OCI-LY1 (cell line): ENCODE data around the gene PANX3.

Source experiments
- H2AFZ ChIP-seq: fragments of 200-600 bp; sonication (generic), shearing (Covaris generic); 2 replicates; pipeline ENCODE4 v1.6.0; 2014; ENCODE audit warnings: antibody characterized with exemption, mild to moderate bottlenecking, low read length
- H3F3A ChIP-seq: fragments of 200-600 bp; sonication (generic), shearing (Covaris generic); 2 replicates; pipeline ENCODE4 v1.6.0; 2014; ENCODE audit warnings: mild to moderate bottlenecking, antibody characterized with exemption, low read length, moderate library complexity; ENCODE audit not compliant: insufficient read depth
- H3K27ac ChIP-seq: fragments of 200-600 bp; sonication (generic); 2 replicates; pipeline ENCODE4 v1.5.1; 2014; ENCODE audit warnings: low read length, mixed run types, mild to moderate bottlenecking, low read depth; ENCODE audit not compliant: poor library complexity, severe bottlenecking
- H3K27me3 ChIP-seq: fragments of 200-600 bp; sonication (generic); 2 replicates; pipeline ENCODE4 v1.6.0; 2014; ENCODE audit warnings: antibody characterized with exemption, mild to moderate bottlenecking, low read length, moderate library complexity; ENCODE audit not compliant: insufficient read depth
- H3K36me3 ChIP-seq: fragments of 200-600 bp; sonication (generic); 2 replicates; pipeline ENCODE4 v1.6.1; 2014; ENCODE audit warnings: mild to moderate bottlenecking, antibody characterized with exemption, low read length, moderate library complexity, mixed read lengths; ENCODE audit not compliant: insufficient read depth
- H3K4me1 ChIP-seq: fragments of 200-600 bp; sonication (generic); 2 replicates; pipeline ENCODE4 v1.5.1; 2014; ENCODE audit warnings: mild to moderate bottlenecking, low read length, moderate library complexity; ENCODE audit not compliant: insufficient read depth, severe bottlenecking
- H3K4me2 ChIP-seq: fragments of 200-600 bp; sonication (generic), shearing (Covaris generic); 2 replicates; pipeline ENCODE4 v1.6.1; 2014; ENCODE audit warnings: low read length
- H3K4me3 ChIP-seq: fragments of 200-600 bp; sonication (generic); 2 replicates; pipeline ENCODE4 v1.5.1; 2014; ENCODE audit warnings: low read length, low read depth, mild to moderate bottlenecking, mixed read lengths; ENCODE audit not compliant: poor library complexity, severe bottlenecking
- H3K79me2 ChIP-seq: fragments of 200-600 bp; shearing (Covaris generic); 2 replicates; pipeline ENCODE4 v1.6.1; 2016; ENCODE audit warnings: mixed run types, low read length, mixed read lengths; ENCODE audit not compliant: insufficient read depth
- H3K9ac ChIP-seq: fragments of 200-600 bp; sonication (generic), shearing (Covaris generic); 2 replicates; pipeline ENCODE4 v1.6.1; 2014; ENCODE audit warnings: mild to moderate bottlenecking, low read length, mixed read lengths
- H3K9me2 ChIP-seq: fragments of 200-600 bp; sonication (generic), shearing (Covaris generic); 2 replicates; pipeline ENCODE4 v1.6.1; 2014; ENCODE audit warnings: low read depth, mild to moderate bottlenecking, low read length, mixed read lengths
- H3K9me3 ChIP-seq: fragments of 200-600 bp; shearing (Covaris generic); 2 replicates; pipeline ENCODE4 v1.6.1; 2014; ENCODE audit warnings: low read length, mixed read lengths
- H4K20me1 ChIP-seq: fragments of 200-600 bp; sonication (generic), shearing (Covaris generic); 2 replicates; pipeline ENCODE4 v1.6.0; 2016; ENCODE audit warnings: mild to moderate bottlenecking, low read length; ENCODE audit not compliant: insufficient read depth
- EZH2 ChIP-seq: fragments of 200-600 bp; sonication (generic), shearing (Covaris generic); IDR thresholded peaks from 2 replicates; pipeline ENCODE4 v1.8.0; 2017; ENCODE audit warnings: borderline replicate concordance, mixed run types, mild to moderate bottlenecking, antibody characterized with exemption, low read length, moderate library complexity, mixed read lengths
- TF ChIP-seq, protein P1 (sequence below): fragments of 200-600 bp; sonication (generic), shearing (Covaris generic); IDR thresholded peaks from 2 replicates; pipeline ENCODE4 v1.5.1; 2017; ENCODE audit warnings: mild to moderate bottlenecking, antibody characterized with exemption, low read length, moderate library complexity, mixed read lengths

The PANX3 gene

DNA sequence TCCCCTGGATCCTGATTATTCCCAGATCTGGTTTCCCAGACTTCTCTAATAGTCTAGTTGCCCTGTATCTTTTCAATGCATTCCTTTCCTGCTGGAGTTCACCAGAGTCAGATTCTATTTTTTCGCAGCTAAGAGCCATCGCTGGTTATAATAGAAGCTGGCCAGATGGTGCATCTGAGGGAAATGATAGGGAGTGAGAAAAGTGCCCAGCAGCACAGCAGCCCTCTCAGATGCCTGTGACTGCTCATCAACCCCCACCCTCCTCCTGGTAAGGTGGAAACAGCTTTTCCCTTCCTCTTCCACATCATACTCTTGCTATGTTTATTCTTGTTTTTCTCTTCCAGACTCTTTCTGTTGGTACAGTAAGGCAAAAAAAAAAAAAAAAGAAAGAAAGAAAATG, 28.7 kb upstream of the PANX3 start:
- Histone ChIP-seq H2AFZ (no peak overlapping the region), H3K4me2 (no peak overlapping the region), H3K79me2 (no peaks in the 10 kb centered on the region), H3F3A (no peaks in the 10 kb centered on the region), H3K9ac (no peak overlapping the region), H3K9me3 (no peaks in the 10 kb centered on the region), H3K27me3 (no peaks in the 10 kb centered on the region), H3K9me2 (no peaks in the 10 kb centered on the region), H4K20me1 (no peaks in the 10 kb centered on the region), H3K27ac (no peak overlapping the region), H3K36me3 (no peaks in the 10 kb centered on the region), H3K4me1 (no peaks in the 10 kb centered on the region), H3K4me3 (no peak overlapping the region)
- no peak for TF ChIP-seq EZH2
- TF ChIP-seq, protein P1, sequence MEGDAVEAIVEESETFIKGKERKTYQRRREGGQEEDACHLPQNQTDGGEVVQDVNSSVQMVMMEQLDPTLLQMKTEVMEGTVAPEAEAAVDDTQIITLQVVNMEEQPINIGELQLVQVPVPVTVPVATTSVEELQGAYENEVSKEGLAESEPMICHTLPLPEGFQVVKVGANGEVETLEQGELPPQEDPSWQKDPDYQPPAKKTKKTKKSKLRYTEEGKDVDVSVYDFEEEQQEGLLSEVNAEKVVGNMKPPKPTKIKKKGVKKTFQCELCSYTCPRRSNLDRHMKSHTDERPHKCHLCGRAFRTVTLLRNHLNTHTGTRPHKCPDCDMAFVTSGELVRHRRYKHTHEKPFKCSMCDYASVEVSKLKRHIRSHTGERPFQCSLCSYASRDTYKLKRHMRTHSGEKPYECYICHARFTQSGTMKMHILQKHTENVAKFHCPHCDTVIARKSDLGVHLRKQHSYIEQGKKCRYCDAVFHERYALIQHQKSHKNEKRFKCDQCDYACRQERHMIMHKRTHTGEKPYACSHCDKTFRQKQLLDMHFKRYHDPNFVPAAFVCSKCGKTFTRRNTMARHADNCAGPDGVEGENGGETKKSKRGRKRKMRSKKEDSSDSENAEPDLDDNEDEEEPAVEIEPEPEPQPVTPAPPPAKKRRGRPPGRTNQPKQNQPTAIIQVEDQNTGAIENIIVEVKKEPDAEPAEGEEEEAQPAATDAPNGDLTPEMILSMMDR = no peak

DNA sequence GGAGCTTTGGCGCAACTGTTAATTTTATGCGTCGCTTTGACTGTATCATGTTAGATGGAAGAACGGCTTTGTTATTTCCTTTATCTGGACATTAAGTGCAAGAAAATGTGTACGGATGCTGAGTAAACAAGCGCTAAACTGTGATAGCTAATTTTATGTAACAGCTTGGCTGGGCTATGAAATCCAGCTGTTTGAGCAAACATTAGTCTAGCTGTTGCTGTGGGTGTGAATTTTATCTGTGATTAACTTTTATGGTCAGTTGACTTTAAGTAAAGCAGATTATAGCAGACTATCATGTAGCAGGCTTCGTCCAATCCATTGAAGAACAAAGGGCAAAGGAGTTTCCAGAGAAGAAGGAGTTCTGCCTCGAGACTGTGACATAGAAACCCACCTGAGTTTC, 27.4 kb upstream of the PANX3 start:
- no peak overlapping the region for H2AFZ ChIP-seq
- no peak overlapping the region for H3K4me3 ChIP-seq
- H3K9me2 ChIP-seq = no peaks in the 10 kb centered on the region
- H3K9ac ChIP-seq = no peak overlapping the region
- H3K4me2 ChIP-seq = no peak overlapping the region
- no peaks in the 10 kb centered on the region for H4K20me1 ChIP-seq
- TF ChIP-seq, protein P1 = no peak
- no peak for TF ChIP-seq EZH2
- no peaks in the 10 kb centered on the region for H3K4me1 ChIP-seq
- H3F3A ChIP-seq = no peaks in the 10 kb centered on the region
- no peak overlapping the region for H3K27ac ChIP-seq
- no peaks in the 10 kb centered on the region for H3K79me2 ChIP-seq
- no peaks in the 10 kb centered on the region for H3K36me3 ChIP-seq
- H3K9me3 ChIP-seq = no peaks in the 10 kb centered on the region
- no peaks in the 10 kb centered on the region for H3K27me3 ChIP-seq

DNA sequence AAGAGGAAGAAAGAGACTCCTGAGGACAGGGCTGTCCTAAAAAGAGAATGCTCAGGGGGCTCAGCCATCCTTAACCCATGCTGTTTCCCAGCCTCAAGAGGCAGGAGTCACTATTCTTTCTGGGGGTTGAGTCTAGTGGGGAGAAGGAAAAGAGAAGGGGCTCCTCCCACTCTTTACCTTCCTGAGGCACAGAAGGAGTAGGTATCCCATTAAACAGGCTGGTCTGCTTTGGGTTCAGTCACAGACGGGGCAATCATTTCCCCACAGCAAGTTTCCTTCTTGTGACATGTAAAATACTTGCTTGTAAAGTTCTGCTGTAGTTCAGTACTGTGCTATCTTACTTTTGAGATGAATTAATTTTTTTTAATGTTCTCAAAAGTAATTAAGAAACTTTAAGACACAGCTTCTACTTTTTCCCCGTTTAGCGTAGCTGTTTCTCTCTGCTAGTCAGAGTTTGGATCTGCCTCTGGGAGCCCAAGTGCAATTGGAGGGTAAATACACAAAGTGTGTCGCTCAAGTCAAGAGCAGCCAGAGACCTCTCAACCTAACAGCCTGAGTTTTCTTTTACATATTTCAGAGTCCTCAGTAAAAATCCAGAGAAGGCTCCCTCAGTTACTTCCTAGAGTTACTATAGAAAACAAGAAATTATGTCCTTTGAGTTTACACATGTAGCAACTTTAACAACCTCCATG, 26.4 kb upstream of the PANX3 start:
- Histone ChIP-seq H3K27me3 (no peaks in the 10 kb centered on the region), H3K79me2 (no peaks in the 10 kb centered on the region), H3K4me1 (no peaks in the 10 kb centered on the region), H3K9ac (no peak overlapping the region), H3K9me3 (no peaks in the 10 kb centered on the region), H3K27ac (no peak overlapping the region), H3K4me2 (no peak overlapping the region), H2AFZ (no peak overlapping the region), H3K9me2 (no peaks in the 10 kb centered on the region), H3F3A (no peaks in the 10 kb centered on the region), H3K4me3 (no peak overlapping the region), H3K36me3 (no peaks in the 10 kb centered on the region), H4K20me1 (no peaks in the 10 kb centered on the region)
- TF ChIP-seq, protein P1 = no peak
- TF ChIP-seq EZH2 = no peak
